WERI-Rb-1 (cell line): ENCODE data around the gene TBPL1.
"Not testable (repeated sequence)": the region's sequence is repeated elsewhere in the genome, so short reads cannot be mapped to it uniquely, and the experiment has no call there.

Experiments used
- DNase-seq: peaks from one replicate; pipeline ENCODE4 v3.0.0-alpha.2; 2020
- H3K27ac ChIP-seq: fragments of 250-450 bp; sonication (Bioruptor Pico); 2 replicates; pipeline ENCODE4 v1.5.1; 2020; ENCODE audit warnings: mild to moderate bottlenecking, moderate library complexity
- H3K27me3 ChIP-seq: fragments of 250-450 bp; sonication (Bioruptor Pico); 2 replicates; pipeline ENCODE4 v1.5.1; 2021; ENCODE audit warnings: mild to moderate bottlenecking, low read depth, moderate library complexity; ENCODE audit not compliant: insufficient read depth, severe bottlenecking
- H3K36me3 ChIP-seq: fragments of 250-450 bp; sonication (Bioruptor Pico); 2 replicates; pipeline ENCODE4 v1.5.1; 2020; ENCODE audit warnings: mild to moderate bottlenecking, moderate library complexity
- H3K4me3 ChIP-seq: 2 replicates; pipeline ENCODE4 v1.5.1; 2011; ENCODE audit warnings: low read depth, mild to moderate bottlenecking, control low read depth, low read length
- H3K9me3 ChIP-seq: fragments of 250-450 bp; sonication (Bioruptor Pico); 2 replicates; pipeline ENCODE4 v1.5.1; 2021; ENCODE audit warnings: mild to moderate bottlenecking, moderate library complexity; ENCODE audit not compliant: severe bottlenecking
- CTCF ChIP-seq: IDR thresholded peaks from 2 replicates; pipeline ENCODE4 v1.5.1; 2011; ENCODE audit warnings: low read depth, mild to moderate bottlenecking, control low read depth, inconsistent platforms, low read length

TBPL1 gene

GRCh38 chr6:133966654-133967329 is 13.8 kb downstream of the TBPL1 start:
- no peak overlapping the region for H3K4me3 ChIP-seq
- no peak overlapping the region for H3K27ac ChIP-seq
- no peak for TF ChIP-seq CTCF

DNA sequence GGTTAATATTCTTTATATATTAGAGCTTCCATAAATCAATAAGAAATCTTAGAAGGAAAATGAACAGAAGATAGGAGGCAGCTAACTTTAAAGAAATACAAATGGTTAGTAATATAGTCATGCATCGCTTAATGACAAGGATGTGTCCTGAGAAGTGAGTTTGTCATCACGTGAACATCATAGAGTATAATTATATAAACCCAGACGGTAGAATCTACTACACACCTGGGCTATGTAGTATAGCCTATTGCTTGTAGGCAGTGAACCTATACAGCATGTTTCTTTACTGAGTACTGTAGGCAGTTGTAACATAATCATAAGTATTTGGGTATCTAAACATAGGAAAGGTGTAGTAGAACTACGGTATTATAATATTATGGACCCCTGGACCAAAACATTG is 14.3 kb downstream of the TBPL1 start:
- no peaks in the 10 kb centered on the region for H3K27me3 ChIP-seq
- H3K36me3 ChIP-seq: no peaks in the 10 kb centered on the region
- H3K9me3 ChIP-seq: no peaks in the 10 kb centered on the region
- H3K4me3 ChIP-seq: no peak overlapping the region
- no peak for TF ChIP-seq CTCF
- no peak for DNase-seq
- no peak overlapping the region for H3K27ac ChIP-seq

More at GRCh38 chr6:133966654-133967329, 13.8 kb downstream of the TBPL1 start:
- H3K9me3 ChIP-seq: no peaks in the 10 kb centered on the region
- H3K27me3 ChIP-seq: no peaks in the 10 kb centered on the region
- no peak for DNase-seq
- no peaks in the 10 kb centered on the region for H3K36me3 ChIP-seq

DNA sequence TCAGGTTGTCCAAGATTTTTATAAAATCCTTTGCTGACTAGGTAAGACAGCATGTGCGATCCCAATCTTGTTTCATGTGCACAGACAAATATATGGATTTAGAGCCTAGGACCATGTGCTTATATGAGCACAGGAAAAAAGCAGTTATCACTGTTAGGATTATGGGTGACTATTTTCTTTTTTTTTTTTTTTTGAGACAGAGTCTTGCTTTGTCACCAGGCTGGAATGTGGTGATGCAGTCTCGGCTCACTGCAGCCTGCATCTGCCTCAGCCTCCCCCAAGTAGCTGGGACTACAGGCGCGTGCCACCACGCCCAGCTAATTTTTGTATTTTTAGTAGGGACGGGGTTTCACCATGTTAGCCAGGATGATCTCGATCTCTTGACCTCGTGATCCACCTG is 14.8 kb downstream of the TBPL1 start:
- not testable (repeated sequence) for H3K27ac ChIP-seq, DNase-seq, H3K36me3 ChIP-seq, H3K27me3 ChIP-seq, H3K9me3 ChIP-seq, H3K4me3 ChIP-seq

DNA sequence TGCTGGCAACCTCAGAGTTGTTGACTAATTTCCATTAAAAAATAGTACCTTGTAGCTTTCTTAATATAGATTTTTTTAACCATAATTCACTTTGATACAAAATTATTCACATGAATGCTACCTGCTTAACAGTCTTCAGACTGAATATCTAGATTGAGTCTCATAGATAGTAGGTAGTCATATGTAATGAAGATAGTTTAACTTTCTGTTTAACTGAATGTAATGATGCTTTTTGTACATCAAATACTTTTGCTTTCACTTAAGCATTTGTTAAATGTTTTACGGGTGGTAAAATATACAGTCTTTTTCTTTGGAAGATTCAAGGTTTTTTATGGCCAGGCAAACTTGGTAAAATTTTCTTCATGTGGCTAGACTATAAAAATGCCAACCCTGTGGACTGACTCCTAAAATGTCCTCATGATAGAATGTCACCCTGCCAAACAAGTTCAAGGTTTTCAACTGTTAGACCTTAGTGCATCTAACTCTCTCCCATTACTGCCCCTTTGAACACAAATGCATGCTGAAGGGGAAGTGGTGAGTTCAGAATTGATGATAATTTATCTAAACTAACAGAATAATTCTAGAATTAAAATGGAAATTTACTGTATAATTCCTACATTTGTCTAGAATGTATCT is 16.4 kb downstream of the TBPL1 start:
- no peak for DNase-seq
- Histone ChIP-seq H3K9me3 (no peaks in the 10 kb centered on the region), H3K4me3 (no peak overlapping the region), H3K36me3 (no peaks in the 10 kb centered on the region), H3K27ac (no peak overlapping the region), H3K27me3 (no peaks in the 10 kb centered on the region)
- TF ChIP-seq CTCF: no peak

GRCh38 chr6:133969921-133970295 is 16.9 kb downstream of the TBPL1 start:
- Histone ChIP-seq H3K27me3 (no peaks in the 10 kb centered on the region), H3K4me3 (no peak overlapping the region), H3K36me3 (no peaks in the 10 kb centered on the region), H3K9me3 (no peaks in the 10 kb centered on the region), H3K27ac (no peak overlapping the region)
- no peak for DNase-seq
- TF ChIP-seq CTCF: no peak

- DNase-seq: no peak
- Histone ChIP-seq H3K27ac (no peak overlapping the region), H3K27me3 (no peaks in the 10 kb centered on the region), H3K9me3 (no peaks in the 10 kb centered on the region), H3K4me3 (no peak overlapping the region), H3K36me3 (no peaks in the 10 kb centered on the region)
- TF ChIP-seq CTCF: no peak
Observed at GRCh38 chr6:133971861-133972260, 18.8 kb downstream of the TBPL1 start.
